Mesothelial cell of epicardium (in vitro differentiated cells): ENCODE data around the gene CDH13. TPM values are rescaled to one million over a fixed set of nuclear protein-coding genes. Genes with fewer than 3 reads are reported as not detected.

Experiments
- DNase-seq, 2 experiments: peaks; one replicate each; pipeline ENCODE4 v3.0.0; 2021; ENCODE audit warnings: low spot score in 2 of 2; ENCODE audit not compliant: unreplicated experiment in 2 of 2
- H3K27ac Mint-ChIP-seq: 2 replicates; pipeline ENCODE4 v1.8.0; 2021; ENCODE audit warnings: mixed read lengths
- H3K27me3 Mint-ChIP-seq: 2 replicates; pipeline ENCODE4 v1.8.0; 2021; ENCODE audit warnings: low read depth, mixed read lengths
- H3K36me3 Mint-ChIP-seq: 2 replicates; pipeline ENCODE4 v1.8.0; 2021; ENCODE audit warnings: mixed read lengths
- H3K4me1 Mint-ChIP-seq: 2 replicates; pipeline ENCODE4 v1.8.0; 2021; ENCODE audit warnings: mixed read lengths
- H3K4me3 Mint-ChIP-seq: 2 replicates; pipeline ENCODE4 v1.8.0; 2021; ENCODE audit warnings: mild to moderate bottlenecking, moderate library complexity, mixed read lengths
- H3K9me3 Mint-ChIP-seq: 2 replicates; pipeline ENCODE4 v1.8.0; 2021; ENCODE audit warnings: mixed read lengths
- CTCF ChIP-seq: fragments of 200-600 bp; sonication (generic); IDR thresholded peaks from one replicate; pipeline ENCODE4 v1.5.0; 2021; ENCODE audit warnings: antibody characterized with exemption; ENCODE audit not compliant: unreplicated experiment
- total RNA-seq: library from RNA; stranded (reverse); gene quantifications from 3 replicates; pipeline ENCODE4 v1.2.1, GENCODE V29; 2021

The CDH13 gene
- total RNA-seq, 1 donor from 2014 or later, result 0.80 TPM

GRCh38 chr16:83725313-83725712 is 1098.5 kb downstream of the CDH13 start:
- Mint-ChIP-seq H3K4me3 (no peak overlapping the region), H3K36me3 (no peaks in the 10 kb centered on the region), H3K9me3 (peaks cover 4% of the 10 kb centered on the region), H3K27me3 (peaks cover 6% of the 10 kb centered on the region), H3K27ac (no peak overlapping the region), H3K4me1 (peaks cover 4% of the 10 kb centered on the region)
- no peak for TF ChIP-seq CTCF
- DNase-seq, result no peak

DNA sequence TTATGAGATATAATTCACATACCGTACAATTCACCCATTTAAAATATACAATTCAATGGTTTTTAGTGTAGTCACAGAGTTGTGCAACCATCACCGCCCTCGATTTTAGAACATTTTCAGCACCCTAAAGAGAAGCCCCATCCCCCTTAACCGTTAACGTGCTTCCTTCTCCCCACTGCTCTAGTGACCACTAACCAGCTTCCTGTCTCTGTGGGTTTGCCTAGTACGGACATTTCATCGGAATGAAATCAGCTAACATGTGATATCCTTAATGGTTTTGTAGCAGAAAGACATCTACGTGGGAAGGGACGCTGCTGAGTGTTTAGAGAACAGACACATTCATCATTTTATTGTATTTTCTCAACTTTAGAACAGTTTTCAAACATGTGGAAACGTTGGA is 1100.2 kb downstream of the CDH13 start:
- Mint-ChIP-seq H3K36me3 (no peaks in the 10 kb centered on the region), H3K27me3 (no peaks in the 10 kb centered on the region), H3K9me3 (peaks cover 10% of the 10 kb centered on the region), H3K27ac (no peak overlapping the region), H3K4me1 (peaks cover 4% of the 10 kb centered on the region), H3K4me3 (no peak overlapping the region)
- no peak for DNase-seq
- TF ChIP-seq CTCF, result no peak

GRCh38 chr16:83727751-83728352 is 1101.1 kb downstream of the CDH13 start:
- H3K36me3 Mint-ChIP-seq, result no peaks in the 10 kb centered on the region
- no peaks in the 10 kb centered on the region for H3K27me3 Mint-ChIP-seq
- DNase-seq, result no peak
- no peak for TF ChIP-seq CTCF
- H3K4me3 Mint-ChIP-seq, result no peak overlapping the region
- peaks cover 4% of the 10 kb centered on the region for H3K4me1 Mint-ChIP-seq
- peaks cover 10% of the 10 kb centered on the region for H3K9me3 Mint-ChIP-seq
- H3K27ac Mint-ChIP-seq, result no peak overlapping the region

GRCh38 chr16:83728492-83728891 is 1101.7 kb downstream of the CDH13 start:
- Mint-ChIP-seq H3K27ac (no peak overlapping the region), H3K4me1 (peaks cover 4% of the 10 kb centered on the region), H3K27me3 (no peaks in the 10 kb centered on the region), H3K36me3 (no peaks in the 10 kb centered on the region), H3K4me3 (no peak overlapping the region), H3K9me3 (peaks cover 10% of the 10 kb centered on the region)
- DNase-seq, result no peak
- no peak for TF ChIP-seq CTCF

GRCh38 chr16:83730812-83731211 is 1104.0 kb downstream of the CDH13 start:
- H3K4me1 Mint-ChIP-seq, result no peaks in the 10 kb centered on the region

More at GRCh38 chr16:83730812-83731211, 1104.0 kb downstream of the CDH13 start:
- H3K27ac Mint-ChIP-seq, result no peak overlapping the region
- TF ChIP-seq CTCF, result no peak
- H3K9me3 Mint-ChIP-seq, result peaks cover 20% of the 10 kb centered on the region
- no peaks in the 10 kb centered on the region for H3K36me3 Mint-ChIP-seq
- no peaks in the 10 kb centered on the region for H3K27me3 Mint-ChIP-seq
- no peak for DNase-seq
- no peak overlapping the region for H3K4me3 Mint-ChIP-seq
